HG03025 (cell line): ENCODE data around the gene RASSF8.

Experiments used
- ATAC-seq: cut with Tn5 transposase; IDR thresholded peaks from one replicate; pipeline ENCODE4 v1.9.1; 2021; ENCODE audit warnings: mild to moderate bottlenecking, moderate library complexity; ENCODE audit not compliant: unreplicated experiment, low FRiP score

Gene RASSF8

DNA sequence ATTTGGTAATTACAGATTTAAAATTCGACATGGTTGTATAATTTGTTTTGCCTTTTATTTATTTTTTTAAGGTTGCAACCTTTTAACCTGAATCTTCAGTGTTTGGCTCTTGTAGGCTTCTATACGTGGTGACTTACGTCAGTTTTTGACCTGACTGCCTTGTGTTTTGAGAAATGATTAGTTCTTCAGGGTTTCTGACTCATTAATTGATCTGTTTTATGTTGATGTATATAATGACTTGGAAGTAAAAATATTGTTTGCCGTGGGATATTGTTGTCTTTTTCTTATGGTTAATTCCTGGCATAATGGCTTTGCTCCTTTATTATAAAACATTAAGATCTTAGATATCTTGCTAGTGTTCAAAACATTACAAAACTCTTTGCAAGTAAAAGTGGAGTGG lies 2.5 kb downstream of the RASSF8 start:
- no peak for ATAC-seq

DNA sequence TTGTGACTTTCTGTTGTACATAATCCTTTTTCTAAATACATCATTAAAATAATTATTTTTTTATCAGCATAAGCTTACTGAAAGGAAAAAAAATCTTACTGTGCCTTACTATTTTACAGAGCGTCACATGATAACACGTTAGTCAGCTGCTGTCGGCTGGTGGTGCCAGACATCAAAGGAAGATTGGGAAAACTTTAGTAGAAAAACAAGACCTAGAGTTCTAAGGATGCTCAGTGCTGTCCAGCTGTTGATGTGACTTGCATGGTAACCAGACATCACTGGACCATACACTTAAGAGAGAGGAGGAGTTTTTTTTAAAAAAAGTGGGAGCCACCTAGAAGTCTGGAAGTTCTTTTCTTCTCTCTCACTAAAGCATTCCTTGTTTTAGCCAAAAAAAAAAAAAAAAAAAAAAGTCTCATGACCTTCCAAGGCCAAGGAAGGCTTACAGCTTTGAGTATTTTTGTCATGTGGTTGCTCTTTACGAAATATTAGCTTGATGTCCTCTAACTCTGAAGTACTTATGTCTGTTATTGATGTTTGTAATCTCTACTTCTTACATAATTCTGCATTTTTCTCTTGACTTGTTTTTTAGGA lies 4.5 kb downstream of the RASSF8 start:
- ATAC-seq = no peak

DNA sequence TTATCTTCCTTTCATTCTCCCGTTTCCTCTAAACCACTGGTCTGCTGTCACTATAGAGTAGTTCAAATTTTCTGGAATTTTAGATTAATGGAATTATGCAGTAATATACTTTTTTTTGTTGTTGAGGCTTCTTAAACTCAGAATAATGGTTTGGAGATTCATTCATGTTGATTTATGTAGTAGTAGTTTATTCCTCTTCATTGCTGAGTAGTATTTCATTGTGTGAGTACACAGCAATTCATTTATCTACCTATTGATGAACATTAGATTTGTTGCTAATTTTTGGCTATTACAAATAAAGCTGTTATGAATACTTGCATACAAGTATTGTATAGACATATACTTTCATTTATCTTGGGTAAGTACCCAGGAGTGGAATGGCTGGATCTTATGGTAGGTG lies 7.2 kb downstream of the RASSF8 start:
- no peak for ATAC-seq

DNA sequence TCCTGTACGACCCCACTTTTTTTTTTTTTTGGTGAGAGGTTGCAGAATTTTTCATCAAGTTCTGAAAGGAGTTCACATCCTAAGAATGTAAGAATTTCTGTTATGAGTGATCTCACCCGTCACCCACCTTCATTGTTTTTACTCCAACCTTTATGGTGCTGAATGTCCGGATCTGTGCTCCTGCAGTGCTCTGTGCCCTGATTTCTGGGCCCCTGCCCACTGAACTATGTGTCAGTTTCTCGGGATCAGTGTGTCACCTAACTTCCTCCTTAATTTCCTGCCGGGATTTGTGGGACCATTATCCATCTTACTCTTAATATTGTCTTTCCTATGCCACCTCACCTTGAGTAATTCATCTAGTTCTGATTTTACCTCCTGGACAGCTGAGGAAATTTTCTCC lies 11.6 kb downstream of the RASSF8 start:
- no peak for ATAC-seq

DNA sequence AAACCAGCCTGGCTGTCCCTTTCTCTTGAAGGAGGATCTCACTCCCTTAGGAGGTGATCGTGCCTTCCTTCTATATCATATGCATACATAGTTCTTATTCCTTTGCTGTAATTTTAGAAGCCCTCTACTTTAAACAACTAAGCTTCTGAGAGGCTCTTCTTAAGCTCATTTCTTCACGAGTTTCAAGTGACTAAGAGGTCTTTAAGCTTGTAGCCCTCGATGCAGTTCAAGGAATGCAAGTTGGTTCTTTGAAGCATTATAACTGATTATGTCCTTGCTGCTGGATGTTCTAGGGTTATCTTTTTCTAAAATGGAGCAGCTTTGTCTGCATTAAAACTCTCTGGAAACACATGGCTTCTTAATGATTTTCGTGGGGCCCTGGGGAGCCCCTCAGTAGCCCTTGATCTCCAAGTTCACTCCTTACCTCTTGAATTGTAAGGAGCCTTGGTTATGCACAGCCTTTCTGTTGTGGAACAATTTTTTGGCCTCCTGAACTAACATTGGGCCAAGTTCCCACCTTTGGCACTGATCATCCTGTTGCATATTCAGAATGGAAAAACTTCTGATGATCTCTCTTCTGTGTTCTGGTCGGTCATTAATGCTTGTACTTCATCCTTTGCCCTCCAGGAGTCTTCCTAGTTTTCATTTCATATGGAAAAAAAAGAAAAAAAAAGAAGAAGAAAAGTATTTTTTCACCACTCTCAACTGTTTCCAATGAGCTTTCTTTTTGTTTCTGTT lies 12.6 kb downstream of the RASSF8 start:
- no peak for ATAC-seq

DNA sequence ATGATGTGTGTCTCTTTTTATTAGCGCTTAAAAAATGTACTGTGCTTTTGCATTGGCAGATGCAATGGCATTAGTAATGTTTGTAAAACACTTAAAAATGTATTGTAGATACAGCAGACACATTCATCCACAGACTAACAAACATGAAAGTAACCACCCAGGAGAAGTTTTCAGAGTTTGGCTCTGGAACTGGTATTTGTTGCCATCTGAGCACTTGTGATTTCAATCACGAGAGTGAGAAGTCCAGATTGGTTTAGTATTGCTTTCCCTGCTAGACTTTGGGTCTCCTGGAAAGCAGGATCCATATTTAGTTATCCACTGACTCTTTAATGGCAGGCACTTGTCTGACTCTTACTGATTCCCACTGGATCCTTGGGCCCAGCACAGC lies 13.2 kb downstream of the RASSF8 start:
- no peak for ATAC-seq

DNA sequence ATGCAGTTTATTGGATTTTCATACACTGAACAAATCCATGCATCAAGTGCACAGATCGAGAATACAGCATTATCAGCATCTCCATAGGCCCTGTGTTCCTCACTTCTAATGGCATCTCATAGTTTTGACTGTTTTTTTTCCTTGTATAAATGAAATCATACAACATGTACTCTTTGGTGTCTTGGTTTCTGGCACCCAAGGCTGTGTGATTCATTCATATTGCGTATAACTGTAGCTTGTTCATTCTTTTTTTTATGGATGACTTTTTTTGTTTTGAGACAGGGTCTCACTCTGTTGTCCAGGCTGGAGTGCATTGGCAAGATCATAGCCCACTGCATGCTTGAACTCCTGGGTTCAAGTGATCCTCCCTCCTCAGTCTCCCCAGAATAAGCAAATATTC lies 14.3 kb downstream of the RASSF8 start:
- no peak for ATAC-seq

DNA sequence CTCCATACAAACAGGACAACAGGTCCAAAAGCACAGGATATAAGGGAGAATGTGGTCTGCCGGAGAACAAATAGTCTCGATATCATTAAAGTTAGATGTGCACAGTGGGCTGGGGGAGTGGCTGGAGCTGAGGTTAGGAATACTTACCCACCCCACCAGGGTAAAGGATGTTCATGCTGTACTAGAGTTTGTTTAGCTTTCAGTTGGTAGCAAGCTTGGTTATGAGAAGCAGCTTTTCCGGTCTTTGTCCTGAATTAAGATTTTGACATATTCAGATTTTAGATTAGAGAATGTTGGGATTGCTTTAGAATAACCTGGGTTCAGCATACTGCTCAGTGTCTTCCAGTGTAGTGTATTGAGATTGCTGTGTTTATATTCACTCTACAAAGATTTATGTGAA lies 16.7 kb downstream of the RASSF8 start:
- no peak for ATAC-seq

DNA sequence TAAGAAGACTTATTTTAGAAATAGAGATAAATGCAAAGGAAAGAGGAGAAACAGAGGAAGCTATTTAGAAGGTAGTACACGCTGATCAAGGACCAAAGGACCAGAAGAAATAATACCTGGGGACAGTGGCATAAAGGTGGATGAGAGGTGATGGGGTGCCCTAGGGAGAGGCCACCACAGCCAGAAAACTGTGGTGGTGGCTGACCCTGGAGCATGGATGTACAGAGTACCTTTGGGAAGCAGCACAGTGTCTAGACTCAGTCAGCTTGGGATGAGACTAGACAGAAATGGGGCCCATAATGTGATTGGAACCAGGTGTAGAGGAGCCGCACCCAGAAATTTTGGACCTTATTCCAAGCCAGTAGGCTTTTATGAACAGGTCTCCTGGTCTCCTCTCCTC lies 17.2 kb downstream of the RASSF8 start:
- ATAC-seq = no peak

DNA sequence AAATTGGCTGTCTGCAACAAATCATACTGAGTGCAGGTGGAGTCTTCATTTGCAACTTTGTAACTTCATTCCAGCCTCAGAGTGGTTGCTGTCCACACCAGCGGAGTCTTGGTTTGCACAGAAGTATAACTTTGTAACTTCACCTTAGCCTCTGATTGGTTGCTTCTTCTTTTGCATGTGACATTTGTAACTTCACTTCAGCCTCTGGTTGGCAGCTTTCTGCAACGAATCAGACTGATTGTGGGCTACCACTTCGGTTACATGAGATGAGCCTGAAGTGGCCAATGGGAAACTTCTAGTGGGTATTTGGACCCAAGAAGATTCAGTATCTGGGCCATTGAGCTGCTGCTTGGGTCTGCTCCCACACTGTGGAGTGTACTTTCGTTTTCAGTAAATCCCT lies 17.8 kb downstream of the RASSF8 start:
- no peak for ATAC-seq

DNA sequence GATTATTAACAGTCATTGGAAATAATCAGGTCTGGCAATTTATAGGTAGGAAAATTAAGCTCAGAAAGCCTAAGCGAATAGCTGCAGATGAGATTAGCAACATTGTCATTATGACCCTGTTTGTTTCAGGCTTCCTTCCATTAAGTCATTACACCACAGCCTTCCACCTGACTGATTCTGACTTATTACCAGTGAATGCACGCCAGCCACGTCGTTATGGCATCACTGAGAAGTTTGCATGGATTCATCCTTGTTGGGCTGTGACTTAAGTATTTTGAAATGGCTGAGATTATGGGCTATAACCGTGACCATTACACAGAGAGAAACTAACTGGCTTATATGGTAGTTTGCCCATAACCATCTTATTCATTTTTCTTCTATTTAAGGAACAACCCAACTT lies 18.6 kb downstream of the RASSF8 start:
- no peak for ATAC-seq

DNA sequence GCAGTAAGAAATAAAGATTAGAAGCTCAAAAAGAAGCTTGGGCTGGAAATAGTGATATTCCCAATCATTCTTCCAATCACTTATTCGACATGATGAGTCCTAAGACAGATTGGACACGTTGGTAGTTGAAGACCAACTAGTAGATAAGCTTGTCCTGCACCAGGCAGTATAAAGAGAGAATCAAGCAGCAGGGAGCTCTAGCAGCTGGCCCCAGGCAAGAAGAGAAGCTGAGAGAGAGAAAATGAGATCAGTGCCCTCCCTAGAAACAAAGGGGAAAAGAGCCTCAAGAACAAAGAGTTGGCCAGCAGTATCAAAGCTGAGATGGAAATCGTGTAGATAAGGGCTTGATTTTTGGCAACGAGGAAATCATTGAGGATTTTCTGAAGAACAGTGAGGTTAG lies 20.6 kb downstream of the RASSF8 start:
- no peak for ATAC-seq

DNA sequence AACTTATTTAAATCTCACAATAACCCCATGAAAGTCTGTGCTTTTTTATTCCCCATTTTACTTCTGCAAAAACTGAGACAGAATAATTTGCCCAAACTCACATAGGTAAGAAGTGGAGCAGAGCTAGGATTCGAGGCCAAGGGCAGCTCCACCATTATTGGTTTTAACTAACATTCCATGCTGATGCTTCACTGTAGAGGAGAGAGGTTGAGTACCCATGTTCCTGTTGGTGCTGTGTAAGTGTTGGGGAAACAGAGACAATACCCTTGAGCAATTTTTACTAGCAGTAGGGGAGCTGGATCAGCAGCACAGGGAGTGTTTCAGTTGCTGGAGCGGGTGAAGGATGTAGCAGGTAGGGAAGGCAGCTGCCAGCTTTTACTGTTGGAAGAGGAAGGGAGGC lies 21.1 kb downstream of the RASSF8 start:
- ATAC-seq = no peak

DNA sequence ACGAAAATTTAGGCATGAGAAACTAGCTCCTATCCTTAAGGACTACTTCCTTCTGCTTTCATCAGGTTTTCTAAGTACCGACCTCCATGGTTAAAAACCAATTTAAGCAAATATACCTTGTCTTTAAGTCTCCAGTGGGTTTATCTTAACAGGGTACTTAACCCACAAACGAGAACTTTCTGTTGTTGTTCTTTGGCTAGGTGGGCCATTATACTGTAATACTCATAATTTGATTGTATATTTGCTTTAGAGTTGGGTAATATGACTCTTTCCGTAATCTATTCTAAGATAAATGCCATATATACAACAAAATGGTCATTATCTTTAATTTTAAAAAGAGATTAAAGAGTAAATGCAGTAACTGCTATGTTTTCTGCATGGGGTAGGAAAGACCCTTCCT lies 21.6 kb downstream of the RASSF8 start:
- no peak for ATAC-seq

DNA sequence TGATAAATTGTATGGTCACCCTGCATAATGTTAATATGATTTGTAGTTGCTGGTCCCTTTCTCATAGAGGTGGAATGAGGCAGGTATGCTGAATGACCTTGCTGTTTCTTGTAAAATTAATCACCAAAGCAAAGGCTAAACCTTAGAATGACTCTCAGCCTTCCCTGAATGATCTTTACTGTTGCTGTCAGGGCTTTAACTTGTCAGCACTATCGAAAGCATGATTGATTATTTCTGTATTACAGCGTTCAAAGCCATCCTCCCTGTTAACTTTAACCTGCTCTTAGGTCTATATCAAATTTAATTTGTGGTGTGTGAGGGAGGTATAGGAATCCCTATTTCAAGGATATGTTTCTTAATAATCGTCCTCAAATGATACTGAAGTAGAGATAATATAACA lies 23.1 kb downstream of the RASSF8 start:
- ATAC-seq = no peak

DNA sequence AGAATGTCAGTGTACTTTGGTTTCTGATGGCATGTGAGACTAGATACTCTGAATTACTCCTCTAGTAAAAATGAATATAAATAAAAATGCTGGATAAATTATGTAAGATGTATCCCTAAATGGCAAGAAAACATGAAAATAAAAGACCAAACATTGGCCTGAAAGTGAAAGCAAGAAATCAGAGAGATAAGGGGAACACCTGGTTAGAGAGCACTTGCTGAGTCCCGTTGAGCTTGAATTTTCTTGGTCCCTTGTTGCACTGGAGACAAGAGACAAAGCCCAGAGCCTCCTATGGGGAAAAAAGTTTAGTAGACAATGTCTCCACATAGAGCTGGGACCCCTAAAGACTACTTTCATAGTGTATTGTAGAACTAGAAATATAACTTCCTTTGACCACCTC lies 23.9 kb downstream of the RASSF8 start:
- no peak for ATAC-seq

DNA sequence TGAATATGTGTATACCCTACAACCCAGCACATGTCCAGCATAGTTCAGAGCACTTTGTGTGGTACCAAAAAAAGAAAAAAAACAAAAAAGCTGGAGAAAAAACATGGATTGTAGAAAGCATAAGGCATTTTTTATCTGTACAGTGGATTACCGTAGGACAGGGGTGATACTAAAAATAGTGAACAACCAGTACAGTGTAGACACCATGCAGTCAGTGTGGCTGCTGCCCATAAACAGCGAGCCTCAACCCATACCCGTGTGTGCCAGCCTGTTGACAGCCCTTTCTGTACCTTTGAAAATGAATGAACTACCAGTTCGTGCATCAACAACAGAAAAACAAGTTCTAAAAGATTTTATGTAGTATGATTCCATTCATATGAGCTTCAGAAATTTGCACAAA lies 25.1 kb downstream of the RASSF8 start:
- ATAC-seq = no peak

DNA sequence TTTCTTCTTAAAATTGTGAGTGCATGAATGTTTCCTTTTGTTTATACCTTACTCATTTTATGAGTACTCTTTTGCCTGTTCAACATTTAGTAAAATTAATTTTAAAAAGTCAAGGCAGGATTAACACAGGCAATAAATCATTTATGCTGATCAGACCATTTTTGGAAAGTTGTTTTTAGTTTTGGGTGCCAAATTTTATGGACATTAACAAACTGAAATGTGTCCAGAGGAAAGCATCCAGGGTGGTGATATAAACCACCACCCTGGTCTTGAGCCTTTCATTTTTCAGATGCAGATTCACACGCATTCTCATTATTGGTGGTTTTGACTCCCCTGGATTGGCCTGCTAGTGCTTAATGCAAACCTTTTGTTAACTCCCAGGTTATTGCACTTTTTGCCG lies 26.3 kb downstream of the RASSF8 start:
- no peak for ATAC-seq

DNA sequence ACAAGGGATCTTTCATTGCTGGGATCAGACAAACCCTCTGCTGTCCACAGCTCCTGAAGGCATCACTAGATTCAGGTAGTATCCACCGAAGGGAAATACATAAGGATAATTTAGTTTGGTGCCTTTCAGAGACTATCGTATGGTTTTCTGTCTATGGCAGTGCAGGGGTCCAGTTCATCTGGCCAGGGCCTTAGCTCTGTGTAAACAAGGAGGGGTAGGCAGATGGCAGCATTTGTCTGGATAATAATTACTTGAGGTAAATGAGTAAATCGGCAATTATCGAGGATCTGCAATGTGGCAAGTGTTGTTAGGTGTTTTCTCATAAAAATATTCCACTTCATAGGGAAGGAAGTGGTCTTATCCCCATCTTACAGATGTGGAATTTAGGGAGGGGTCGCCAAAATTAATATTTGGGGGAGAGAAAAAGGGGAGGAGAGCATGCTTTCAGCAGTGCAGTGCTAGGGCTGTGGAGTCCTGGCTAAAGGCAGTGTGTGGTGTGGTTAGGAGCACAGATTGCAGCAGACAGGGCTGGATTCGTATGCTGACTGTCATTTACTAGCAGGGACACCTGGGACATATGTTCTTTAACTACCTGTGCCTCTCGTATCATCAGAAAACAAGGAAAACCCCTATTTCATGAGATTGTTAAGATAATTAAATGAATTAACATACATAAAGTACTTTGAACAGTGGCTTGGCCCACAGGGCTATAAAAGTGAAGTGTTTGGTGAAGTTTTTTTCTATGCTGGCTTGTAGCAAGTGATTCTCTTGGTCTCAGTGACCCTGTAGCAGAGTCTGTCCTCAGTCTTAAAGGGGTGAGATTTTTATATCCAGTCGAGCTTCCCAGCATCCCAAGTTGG lies 27.1 kb downstream of the RASSF8 start:
- no peak for ATAC-seq

DNA sequence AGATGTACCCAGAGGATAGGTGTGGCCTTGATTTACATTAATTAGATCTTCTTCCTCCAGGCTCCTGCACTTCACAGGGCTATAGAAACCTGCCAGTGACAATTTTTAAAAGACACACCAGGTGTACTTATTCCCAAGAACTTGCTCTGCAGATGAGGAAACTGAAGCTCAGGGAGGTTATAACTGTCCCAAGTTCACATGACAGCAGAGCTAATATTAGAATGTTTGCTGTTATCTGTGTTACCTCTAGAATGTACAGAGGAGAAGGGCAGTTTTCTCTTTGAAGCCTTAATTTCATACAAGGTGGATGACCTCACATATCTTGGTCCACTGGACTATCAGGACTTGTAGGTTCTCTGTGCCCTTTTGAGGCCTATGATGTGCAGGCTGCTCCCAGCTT lies 27.7 kb downstream of the RASSF8 start:
- no peak for ATAC-seq

DNA sequence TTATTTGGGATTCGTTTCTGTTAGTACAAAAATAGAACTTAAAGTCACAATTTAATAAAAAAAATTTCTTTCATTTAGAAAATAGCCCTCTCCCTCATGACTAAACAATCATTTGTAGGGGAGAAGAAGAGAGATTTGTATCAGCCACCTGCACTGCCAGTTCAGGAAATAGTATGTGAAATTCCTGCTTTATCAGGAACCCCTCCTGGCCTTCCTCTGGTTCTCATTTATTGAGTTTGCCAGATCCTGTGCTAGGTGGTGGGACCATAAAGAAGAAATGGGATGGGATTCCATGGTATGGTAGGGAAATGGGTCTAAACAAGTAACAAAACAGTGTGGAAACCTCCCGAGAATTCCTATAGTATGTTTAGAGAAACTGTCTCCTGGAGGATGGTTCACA lies 30.0 kb downstream of the RASSF8 start:
- ATAC-seq = no peak

DNA sequence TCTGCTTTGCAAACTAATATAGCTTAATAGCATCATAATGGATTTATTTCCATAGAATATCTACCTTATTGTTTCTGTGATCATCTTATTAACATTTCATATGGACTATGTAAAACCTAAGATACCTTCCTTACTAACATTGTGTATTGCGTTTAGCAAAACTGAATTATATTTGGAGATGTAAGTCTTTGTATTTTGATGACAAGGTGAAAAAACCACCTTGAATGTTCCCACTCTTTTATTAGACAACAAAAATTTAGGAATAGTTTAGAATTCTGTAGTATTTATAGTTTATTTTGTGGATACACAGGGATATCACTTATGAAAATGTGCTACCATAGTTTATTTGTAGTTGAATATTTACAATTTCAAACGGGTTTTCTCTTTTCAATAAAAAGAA lies 32.0 kb downstream of the RASSF8 start:
- ATAC-seq = no peak
